C4-2B (cell line): Measurements from ENCODE around the gene ATRNL1.
"Not testable (repeated sequence)": the region's sequence is repeated elsewhere in the genome, so short reads cannot be mapped to it uniquely, and the experiment has no call there.

Experiments
- H3K27ac ChIP-seq: fragments of 450-650 bp; 2 replicates; pipeline ENCODE4 v1.5.1; 2017
- ZFX ChIP-seq: fragments of 450-650 bp; IDR thresholded peaks from 2 replicates; pipeline ENCODE4 v1.6.1; 2017
- TF ChIP-seq, protein P1 (sequence below): fragments of 450-650 bp; conservative IDR thresholded peaks from 2 replicates; pipeline ENCODE4 v1.5.1; 2017; ENCODE audit warnings: mild to moderate bottlenecking

ATRNL1 gene

GRCh38 chr10:115390607-115391006 is 297.4 kb downstream of the ATRNL1 start:
- TF ChIP-seq, protein P1, sequence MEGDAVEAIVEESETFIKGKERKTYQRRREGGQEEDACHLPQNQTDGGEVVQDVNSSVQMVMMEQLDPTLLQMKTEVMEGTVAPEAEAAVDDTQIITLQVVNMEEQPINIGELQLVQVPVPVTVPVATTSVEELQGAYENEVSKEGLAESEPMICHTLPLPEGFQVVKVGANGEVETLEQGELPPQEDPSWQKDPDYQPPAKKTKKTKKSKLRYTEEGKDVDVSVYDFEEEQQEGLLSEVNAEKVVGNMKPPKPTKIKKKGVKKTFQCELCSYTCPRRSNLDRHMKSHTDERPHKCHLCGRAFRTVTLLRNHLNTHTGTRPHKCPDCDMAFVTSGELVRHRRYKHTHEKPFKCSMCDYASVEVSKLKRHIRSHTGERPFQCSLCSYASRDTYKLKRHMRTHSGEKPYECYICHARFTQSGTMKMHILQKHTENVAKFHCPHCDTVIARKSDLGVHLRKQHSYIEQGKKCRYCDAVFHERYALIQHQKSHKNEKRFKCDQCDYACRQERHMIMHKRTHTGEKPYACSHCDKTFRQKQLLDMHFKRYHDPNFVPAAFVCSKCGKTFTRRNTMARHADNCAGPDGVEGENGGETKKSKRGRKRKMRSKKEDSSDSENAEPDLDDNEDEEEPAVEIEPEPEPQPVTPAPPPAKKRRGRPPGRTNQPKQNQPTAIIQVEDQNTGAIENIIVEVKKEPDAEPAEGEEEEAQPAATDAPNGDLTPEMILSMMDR, result no peak
- TF ChIP-seq ZFX, result no peak
- no peak overlapping the region for H3K27ac ChIP-seq

- H3K27ac ChIP-seq, result no peak overlapping the region
- TF ChIP-seq ZFX, result no peak
- TF ChIP-seq, protein P1, result no peak
Observed at GRCh38 chr10:115398026-115398425, 304.9 kb downstream of the ATRNL1 start.

DNA sequence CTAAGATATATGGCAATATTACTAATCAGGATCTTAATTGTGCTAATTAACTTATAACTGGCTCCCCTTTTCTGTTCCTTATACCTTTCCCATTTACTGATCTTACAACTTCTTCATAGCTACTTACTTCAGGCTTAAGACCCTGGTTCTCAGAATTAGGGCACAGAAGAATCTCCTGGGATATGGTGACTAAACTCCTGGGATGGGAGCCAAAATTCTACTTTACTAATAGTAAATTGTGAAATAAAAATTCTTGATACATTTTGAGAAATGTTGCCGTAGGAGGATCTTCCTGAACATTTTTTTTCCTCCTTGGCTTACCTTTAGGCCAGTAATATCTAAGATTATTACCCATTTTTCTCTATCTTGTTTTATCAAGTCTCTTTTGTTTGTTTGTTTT is 309.5 kb downstream of the ATRNL1 start:
- H3K27ac ChIP-seq, result no peak overlapping the region
- TF ChIP-seq, protein P1, result no peak
- no peak for TF ChIP-seq ZFX

GRCh38 chr10:115405838-115406237 is 312.7 kb downstream of the ATRNL1 start:
- H3K27ac ChIP-seq, result not testable (repeated sequence)

- no peak overlapping the region for H3K27ac ChIP-seq
- TF ChIP-seq, protein P1, result no peak
Observed at GRCh38 chr10:115409347-115409746, 316.2 kb downstream of the ATRNL1 start.

DNA sequence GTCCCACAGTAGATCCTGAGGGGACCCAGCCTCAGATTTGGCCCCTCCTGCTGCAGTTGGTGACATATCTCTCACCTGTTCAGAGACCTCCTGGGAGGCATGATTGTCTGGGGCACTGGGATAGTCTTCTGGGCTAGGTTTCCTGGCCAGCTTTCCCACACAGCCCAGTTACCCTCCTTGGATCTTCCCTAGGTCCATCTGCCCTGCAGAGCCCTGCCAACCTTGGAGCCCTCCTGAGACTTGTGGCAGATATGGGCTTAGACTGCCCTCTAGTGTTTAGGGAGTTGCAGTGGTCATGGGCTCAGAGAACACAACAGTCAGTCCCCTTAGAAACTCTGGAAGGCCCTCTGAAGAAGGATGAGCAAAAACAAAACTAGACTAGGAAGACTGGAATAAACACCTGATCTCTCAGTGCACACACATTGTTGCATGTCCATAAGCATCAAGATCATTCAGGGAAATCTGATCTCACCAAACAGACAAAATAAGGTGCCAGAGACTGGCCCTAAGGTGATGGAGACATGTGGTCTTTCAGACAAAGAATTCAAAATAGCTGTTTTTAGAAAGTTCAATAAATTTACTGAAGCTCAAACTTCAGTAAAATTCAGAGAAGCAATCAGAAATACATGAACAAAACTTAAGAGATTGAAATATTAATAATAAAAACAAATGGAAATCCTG is 324.6 kb downstream of the ATRNL1 start:
- no peak for TF ChIP-seq ZFX
- TF ChIP-seq, protein P1, result peak; percentile 88
- H3K27ac ChIP-seq, result no peak overlapping the region

DNA sequence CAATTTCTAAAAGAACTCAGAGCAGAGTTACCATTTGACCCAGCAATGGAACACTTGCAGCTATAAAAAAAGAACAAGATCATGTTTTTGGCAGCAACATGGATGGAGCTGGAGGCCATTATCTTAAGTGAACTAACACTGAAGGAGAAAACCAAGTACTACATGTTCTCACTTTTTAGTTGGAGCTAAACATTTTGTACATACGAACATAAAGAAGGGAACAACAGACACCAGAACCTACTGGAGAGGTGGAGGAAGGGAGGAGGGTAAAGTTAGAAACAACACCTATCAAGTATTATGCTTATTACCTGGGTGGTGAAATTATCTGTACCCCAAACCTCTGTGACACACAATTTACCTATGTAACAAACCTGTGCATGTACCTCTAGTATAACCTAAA is 329.5 kb downstream of the ATRNL1 start:
- no peak overlapping the region for H3K27ac ChIP-seq
- TF ChIP-seq ZFX, result no peak
- TF ChIP-seq, protein P1, result no peak

GRCh38 chr10:115427611-115428010 is 334.4 kb downstream of the ATRNL1 start:
- H3K27ac ChIP-seq, result no peak overlapping the region
- TF ChIP-seq, protein P1, result no peak
- no peak for TF ChIP-seq ZFX
